Activated CD4-positive, alpha-beta T cell treated with anti-CD3 and anti-CD28 coated beads, Interleukin-2, amount 50 U/mL, for 48 hours (primary cell): ENCODE data around the gene LY6G5C.
"Not testable (repeated sequence)": the region's sequence is repeated elsewhere in the genome, so short reads cannot be mapped to it uniquely, and the experiment has no call there.

Experiments
- DNase-seq, 2 experiments: peaks; one replicate each; pipeline ENCODE4 v3.0.0-alpha.2; 2020

The LY6G5C gene

DNA sequence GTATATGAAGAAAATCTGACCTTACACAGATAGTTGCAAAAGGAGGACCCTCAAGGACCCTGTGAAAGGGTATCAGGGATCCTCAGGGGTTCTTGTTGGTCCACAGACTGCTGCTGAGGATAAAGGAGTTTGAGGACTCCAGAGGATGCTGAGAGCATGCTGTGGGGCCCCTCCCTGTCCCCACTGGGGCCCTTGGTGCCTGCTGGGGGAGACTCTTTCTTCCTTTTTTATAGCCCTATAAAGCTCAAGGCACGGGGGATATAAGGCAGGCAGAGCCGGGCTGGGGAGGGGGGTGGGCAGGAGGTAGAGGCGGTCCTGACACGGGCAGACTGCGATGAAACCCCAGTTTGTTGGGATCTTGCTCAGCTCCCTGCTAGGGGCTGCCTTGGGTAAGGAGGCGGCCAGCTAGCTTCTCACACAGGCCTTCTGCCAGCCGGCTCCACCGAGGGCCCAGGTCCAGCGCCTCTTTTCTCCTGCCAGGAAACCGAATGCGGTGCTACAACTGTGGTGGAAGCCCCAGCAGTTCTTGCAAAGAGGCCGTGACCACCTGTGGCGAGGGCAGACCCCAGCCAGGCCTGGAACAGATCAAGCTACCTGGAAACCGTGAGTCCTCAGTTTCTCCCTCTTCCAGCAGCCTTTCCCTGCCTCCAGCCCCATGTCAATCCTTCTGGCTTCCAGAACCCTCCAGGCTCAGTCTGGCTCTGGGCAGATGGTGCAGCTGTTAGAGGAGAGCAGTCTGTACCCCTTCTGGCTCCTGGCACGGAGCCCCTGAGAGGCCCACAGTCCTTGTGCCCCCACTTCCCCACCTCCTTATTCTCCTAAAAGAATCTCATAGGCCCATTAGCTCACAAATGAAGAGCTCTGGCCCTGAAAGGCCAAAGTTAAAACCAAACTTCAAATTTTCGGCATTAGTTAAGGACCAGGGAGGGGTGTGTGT, 34.4 kb upstream of the LY6G5C start, which contains the start of gene LY6G6D:
Gene LY6G6D, plus strand, starts transcription at position 327 of the 937 bp plus-strand sequence. Its CDS starts 8 bp downstream, at position 335.
- no peak for DNase-seq

GRCh38 chr6:31713991-31714684, 33.3 kb upstream of the LY6G5C start:
- no peak for DNase-seq

- no peak for DNase-seq
These were observed 32.6 kb upstream of the LY6G5C start for GRCh38 chr6:31713465-31713864.

DNA sequence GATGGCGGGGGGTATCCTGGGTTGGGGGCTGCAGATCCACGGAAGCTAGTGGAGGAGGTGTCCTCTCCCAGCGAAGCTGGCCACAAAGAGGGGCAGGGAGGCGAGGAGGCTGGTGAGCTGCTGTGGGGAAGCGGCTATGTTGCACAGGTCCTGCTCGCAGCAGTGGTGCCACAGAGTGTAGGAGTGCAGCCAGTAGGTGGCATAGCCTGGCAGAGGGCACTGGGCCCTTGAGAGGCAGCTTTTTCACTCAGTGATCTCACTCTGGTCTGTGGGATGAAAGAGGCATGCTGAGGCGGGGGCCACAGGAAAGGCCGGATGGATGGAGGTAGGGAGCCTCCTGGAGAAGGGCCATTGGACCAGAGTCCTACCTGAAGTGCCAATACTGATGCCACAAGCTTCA, 31.4 kb upstream of the LY6G5C start:
- DNase-seq: no peak

- DNase-seq: no peak
These were observed 30.4 kb upstream of the LY6G5C start for GRCh38 chr6:31711233-31711632.

- DNase-seq: no peak
These were observed 29.8 kb upstream of the LY6G5C start for GRCh38 chr6:31710523-31711219.

DNA sequence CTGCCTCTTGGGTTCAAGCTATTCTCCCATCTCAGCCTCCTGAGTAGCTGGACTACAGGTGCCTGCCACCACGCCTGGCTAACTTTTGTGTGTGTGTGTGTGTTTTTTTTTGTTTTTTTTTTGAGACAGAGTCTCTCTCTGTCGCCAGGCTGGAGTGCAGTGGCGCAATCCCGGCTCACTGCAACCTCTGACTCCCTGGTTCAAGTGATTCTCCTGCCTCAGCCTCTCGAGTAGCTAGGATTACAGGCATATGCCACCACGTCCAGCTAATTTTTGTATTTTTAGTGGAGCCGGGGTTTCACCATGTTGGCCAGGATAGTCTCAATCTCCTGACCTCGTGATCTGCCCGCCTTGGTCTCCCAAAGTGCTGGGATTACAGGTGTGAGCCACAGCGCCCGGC, 28.3 kb upstream of the LY6G5C start:
- DNase-seq: not testable (repeated sequence)

DNA sequence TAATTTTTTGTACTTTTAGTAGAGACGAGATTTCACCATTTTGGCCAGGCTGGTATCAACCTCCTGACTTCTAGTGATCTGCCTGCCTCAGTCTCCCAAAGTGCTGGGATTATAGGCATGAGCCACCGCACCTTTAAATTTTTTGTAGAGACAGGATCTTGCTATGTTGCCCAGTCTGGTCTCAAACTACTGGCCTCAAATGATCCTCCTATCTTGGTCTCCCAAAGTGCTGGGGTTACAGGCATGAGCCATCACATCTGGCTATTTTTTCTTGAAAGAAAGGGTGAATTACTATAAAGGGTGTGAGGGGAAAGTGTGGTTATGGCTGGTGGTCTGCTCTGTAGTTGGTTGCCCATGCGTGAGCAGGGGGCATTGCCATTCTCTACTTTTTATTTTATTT, 27.4 kb upstream of the LY6G5C start:
- no peak for DNase-seq

DNA sequence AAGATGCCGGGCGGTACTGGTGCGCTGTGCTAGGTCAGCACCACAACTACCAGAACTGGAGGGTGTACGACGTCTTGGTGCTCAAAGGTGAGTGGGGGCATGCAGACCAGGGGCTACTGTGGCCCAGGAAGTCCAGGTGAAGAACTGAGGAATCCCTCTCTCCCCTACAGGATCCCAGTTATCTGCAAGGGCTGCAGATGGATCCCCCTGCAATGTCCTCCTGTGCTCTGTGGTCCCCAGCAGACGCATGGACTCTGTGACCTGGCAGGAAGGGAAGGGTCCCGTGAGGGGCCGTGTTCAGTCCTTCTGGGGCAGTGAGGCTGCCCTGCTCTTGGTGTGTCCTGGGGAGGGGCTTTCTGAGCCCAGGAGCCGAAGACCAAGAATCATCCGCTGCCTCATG, 26.8 kb upstream of the LY6G5C start:
- no peak for DNase-seq

GRCh38 chr6:31706599-31706998, 25.7 kb upstream of the LY6G5C start, which contains the start of gene LY6G6F:
Gene LY6G6F, plus strand, starts transcription at chr6:31706866. Its CDS starts 41 bp downstream, at chr6:31706907.
- DNase-seq: no peak

GRCh38 chr6:31705931-31706330, 25.1 kb upstream of the LY6G5C start:
- DNase-seq: no peak

DNA sequence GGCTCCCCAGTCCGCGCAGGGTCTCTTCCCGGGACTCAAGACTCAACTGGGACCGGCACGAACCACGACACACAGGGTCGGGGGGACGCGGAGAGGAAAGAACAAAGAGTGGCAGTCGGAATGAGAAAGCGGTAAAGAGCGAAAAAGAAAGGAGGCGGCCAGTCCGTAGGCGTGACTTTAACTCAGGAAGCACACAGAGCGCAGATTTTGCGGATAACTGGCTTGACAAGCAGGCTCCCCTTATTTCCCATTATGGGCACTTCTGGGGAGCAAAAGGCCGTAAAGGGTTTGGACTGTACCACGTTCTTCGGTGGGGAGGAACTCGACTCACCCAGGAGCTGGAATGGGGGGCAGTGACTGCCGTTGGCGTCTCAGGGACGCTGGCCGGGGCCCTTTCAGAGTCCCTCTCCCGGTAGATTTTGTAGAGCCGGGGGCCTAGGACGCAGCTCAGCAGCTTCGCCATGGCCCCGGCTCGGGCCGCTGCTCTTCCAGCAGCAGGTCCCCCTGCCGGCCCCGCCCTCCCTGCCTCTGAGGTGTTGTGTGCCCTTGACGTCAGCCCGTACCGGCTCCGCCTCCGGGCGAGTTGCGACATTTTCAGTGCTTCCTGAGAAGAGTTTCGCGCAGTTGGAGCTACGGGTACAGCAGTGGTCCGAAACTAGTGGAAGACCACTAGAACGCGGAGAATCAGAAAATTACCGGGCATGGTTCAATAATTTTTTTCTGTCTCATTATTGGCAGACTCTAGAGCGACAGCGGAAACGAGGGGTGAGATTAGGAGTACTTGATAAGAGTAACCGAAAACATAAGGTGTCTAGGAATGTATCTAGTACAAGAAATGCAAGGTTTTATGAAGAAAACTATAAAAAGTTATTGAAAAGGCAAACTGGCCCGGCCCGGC, 22.2 kb upstream of the LY6G5C start, which contains the start of gene ABHD16A:
Gene ABHD16A, minus strand, starts transcription at position 506 of the 898 bp plus-strand sequence. Its CDS starts 43 bp downstream, at position 463.
- peak; percentile 98 to 99 for DNase-seq

GRCh38 chr6:31702405-31702818, 21.5 kb upstream of the LY6G5C start:
- DNase-seq: peak; percentile 44 to 51

GRCh38 chr6:31701666-31702404, 21.0 kb upstream of the LY6G5C start:
- DNase-seq: no peak

DNA sequence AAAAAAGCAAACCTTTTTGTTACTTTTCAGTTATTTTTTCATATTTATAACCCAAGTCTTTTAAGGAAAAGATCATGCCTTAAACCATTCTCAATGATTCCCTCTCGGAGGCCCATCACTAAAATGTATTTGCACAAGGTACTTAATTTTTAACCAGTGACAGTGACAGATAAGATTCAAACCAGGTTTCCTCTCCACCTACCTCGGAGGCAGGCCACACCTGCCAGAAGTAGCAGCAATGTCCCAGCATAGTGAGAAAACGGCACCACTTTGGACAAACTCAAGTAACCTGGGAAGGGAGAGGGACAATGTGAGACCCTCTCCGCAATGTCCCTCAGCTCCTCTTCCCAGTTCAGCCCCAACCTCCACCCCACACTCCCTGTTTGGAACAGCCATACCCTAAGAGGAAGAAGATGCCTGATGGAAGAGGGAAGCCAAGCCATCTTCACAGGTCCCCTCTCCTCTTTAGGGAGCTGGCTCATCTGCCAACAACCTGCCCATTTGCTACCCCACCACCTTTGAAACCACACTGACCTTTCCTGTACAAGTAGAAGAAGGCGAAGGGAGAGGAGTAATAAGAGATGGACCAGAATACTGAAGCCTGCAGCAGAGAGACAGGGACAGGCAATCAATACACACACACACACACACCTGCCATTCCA, 20.0 kb upstream of the LY6G5C start:
- no peak for DNase-seq

- no peak for DNase-seq
These were observed 16.7 kb upstream of the LY6G5C start for GRCh38 chr6:31697555-31697954.

DNA sequence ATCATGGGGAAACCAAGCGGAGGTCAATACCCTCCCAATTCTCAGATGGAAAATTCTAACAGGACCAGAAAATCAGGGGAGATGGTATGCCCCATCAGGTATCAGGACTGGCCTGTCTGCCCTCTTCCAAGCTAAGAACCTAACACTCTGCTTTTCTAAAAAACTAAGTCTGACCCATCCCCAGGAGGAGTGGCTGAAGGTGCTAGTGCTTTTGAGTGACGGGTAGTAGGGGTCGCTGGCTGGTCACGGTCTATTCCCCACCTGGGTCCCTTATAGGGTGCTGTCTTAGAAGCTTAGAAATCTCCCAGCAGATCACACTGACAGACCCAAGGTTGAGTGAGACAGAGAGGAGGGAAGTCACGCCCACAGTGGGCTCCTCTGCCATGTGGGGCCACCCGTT, 12.7 kb upstream of the LY6G5C start:
- no peak for DNase-seq

DNA sequence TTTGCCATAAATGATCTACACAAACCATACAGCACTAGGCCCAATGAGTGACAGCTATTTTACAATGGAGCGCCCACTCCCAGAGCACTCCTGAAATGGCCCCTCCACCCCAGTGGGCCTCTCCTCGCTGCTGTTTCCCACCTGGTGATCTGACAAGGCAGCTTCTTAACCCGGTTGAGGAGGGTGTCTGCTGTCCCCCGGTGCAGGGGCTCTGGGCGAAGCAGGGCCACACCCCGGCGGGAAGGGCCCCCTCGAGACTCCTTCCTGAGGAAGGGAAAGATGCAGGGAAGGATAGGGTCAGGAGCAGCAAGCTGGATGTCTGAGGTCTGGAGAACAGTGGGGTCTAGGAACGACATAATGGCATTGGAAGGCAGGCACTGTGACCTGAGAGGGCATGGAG, 12.0 kb upstream of the LY6G5C start:
- DNase-seq: no peak

DNA sequence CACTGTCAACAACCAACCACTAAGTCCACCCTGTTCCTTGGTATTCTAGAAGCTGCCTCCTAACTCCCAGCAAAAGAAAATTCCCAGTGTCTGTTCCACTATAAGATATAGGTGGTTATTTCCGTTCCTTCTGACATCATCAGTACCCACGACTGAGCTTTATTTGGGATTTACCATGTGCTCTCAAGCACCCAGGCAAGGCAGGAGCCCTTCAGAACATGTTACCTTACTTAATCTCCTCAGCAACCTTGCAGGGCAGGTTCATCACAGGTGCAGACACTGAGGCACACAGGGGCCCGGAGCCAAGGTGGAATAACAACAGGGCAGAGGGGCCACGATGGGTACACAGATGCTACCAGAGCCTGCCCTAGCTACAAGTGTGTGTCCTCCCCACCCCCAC, 11.5 kb upstream of the LY6G5C start:
- no peak for DNase-seq

DNA sequence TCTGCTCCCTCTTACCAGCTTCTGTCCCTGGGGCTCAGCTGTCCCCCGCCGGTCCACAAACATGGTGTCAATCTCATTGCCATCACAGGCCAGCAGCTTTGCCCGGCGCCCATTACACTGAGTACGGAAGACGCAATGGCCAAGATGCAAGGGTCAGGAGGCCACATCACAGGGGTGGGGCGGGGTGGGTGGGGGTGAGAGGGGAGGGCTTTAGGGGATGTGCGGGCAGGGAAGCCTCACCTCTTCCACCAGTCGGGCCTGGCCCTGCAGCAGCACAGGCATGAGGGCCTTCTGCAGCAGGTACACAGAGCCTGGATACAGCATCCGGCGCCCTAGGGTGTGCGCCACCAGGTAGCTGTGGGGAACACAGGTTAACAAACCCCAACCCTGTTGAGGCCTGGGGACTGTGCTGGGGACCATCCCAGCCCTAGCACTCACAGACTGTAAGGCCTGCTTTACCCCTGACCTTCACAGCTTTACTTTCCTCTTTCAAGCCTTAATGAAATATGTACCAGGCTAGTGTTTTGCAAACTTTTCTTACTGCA, 10.8 kb upstream of the LY6G5C start:
- DNase-seq: no peak
